Measurements from ENCODE around the gene NR2F6.

GRCh38 chr19:17245535-17245984, at the start of gene NR2F6:
- TF ChIP-seq CTCF (IDR thresholded peaks at IDR 0.05) = no peak
- no peak for TF ChIP-seq EP300 (IDR thresholded peaks at IDR 0.05)
- peak; percentile 44 for TF ChIP-seq POLR2A (IDR thresholded peaks at IDR 0.05; ENCODE audit: low read length)
- no peak for TF ChIP-seq HDAC2 (IDR thresholded peaks at IDR 0.05)
- no peak for TF ChIP-seq HOXA7 (CRISPR knock-in tag; IDR thresholded peaks at IDR 0.05)
- no peak for TF ChIP-seq GATA3 (IDR thresholded peaks at IDR 0.05; ENCODE audit: borderline replicate concordance)
- no peak for TF ChIP-seq EHMT2 (IDR thresholded peaks at IDR 0.05; ENCODE audit: low read depth)
- TF ChIP-seq POLR2AphosphoS2 (conservative IDR thresholded peaks at IDR 0.05; ENCODE audit: low read length) = no peak
- peak in 1 of 2 experiments; percentile 27; a peak in 1 of 5 replicates for TF ChIP-seq JUN (IDR thresholded peaks at IDR 0.05)
- no peak for TF ChIP-seq PBX3 (IDR thresholded peaks at IDR 0.05)
- TF ChIP-seq BCL3 (IDR thresholded peaks at IDR 0.05) = peak; percentile 45; the same call in 1 of the 3 replicates
- no peak for TF ChIP-seq RFX5 (IDR thresholded peaks at IDR 0.05)
- no peak for TF ChIP-seq MYC (IDR thresholded peaks at IDR 0.05; ENCODE audit: borderline replicate concordance, low read length)
- no peak for TF ChIP-seq JUNB (IDR thresholded peaks at IDR 0.05)

Measured in A549 (cell line).